ENCODE data around the gene USP25.
A peak's percentile ranks its signal among the peaks of the same experiment; 100 is the strongest.

Gene USP25

GRCh38 chr21:15774590-15774989 lies 44.8 kb downstream of the USP25 start:
- no peak for DNase-seq (ENCODE audit: low read depth, low spot score)
- Histone ChIP-seq H3K27ac (peak overlapping the region; percentile 5; the same call in 1 of the 2 replicates), H3K9me3 (ENCODE audit: low read depth, low read length) (no peaks in the 10 kb centered on the region; the same call in 1 of the 2 replicates), H3K36me3 (ENCODE audit: insufficient read depth, low read length) (peaks cover 24% of the 10 kb centered on the region), H3K9ac (ENCODE audit: insufficient read length) (no peak overlapping the region), H3K4me3 (no peak overlapping the region; the same call in 1 of the 2 replicates)
- no peak for TF ChIP-seq POLR2AphosphoS5 (IDR thresholded peaks at IDR 0.05; ENCODE audit: borderline replicate concordance, low read depth, low read length)
- no peak for TF ChIP-seq EZH2 (IDR thresholded peaks at IDR 0.05)
- TF ChIP-seq FOXP2 (optimal IDR thresholded peaks at IDR 0.05; ENCODE audit: control extremely low read depth, extremely low read length, insufficient read depth): no peak

- H3K27ac ChIP-seq: peak overlapping the region; percentile 40
- TF ChIP-seq EZH2 (IDR thresholded peaks at IDR 0.05): no peak
- no peak for TF ChIP-seq FOXP2 (optimal IDR thresholded peaks at IDR 0.05; ENCODE audit: control extremely low read depth, extremely low read length, insufficient read depth)
- no peak for TF ChIP-seq POLR2AphosphoS5 (IDR thresholded peaks at IDR 0.05; ENCODE audit: borderline replicate concordance, low read depth, low read length)
Observed at GRCh38 chr21:15775291-15775690, 45.5 kb downstream of the USP25 start.

GRCh38 chr21:15775981-15776380 lies 46.2 kb downstream of the USP25 start:
- no peaks in the 10 kb centered on the region; the same call in 1 of the 2 replicates for H3K9me3 ChIP-seq (ENCODE audit: low read depth, low read length)
- no peak for DNase-seq (ENCODE audit: low read depth, low spot score)

More at GRCh38 chr21:15775291-15775690, 45.5 kb downstream of the USP25 start:
- Histone ChIP-seq H3K9ac (ENCODE audit: insufficient read length) (no peak overlapping the region), H3K36me3 (ENCODE audit: insufficient read depth, low read length) (peaks cover 24% of the 10 kb centered on the region), H3K4me3 (no peak overlapping the region), H3K9me3 (ENCODE audit: low read depth, low read length) (no peaks in the 10 kb centered on the region; the same call in 1 of the 2 replicates)
- no peak for DNase-seq (ENCODE audit: low read depth, low spot score)

DNA sequence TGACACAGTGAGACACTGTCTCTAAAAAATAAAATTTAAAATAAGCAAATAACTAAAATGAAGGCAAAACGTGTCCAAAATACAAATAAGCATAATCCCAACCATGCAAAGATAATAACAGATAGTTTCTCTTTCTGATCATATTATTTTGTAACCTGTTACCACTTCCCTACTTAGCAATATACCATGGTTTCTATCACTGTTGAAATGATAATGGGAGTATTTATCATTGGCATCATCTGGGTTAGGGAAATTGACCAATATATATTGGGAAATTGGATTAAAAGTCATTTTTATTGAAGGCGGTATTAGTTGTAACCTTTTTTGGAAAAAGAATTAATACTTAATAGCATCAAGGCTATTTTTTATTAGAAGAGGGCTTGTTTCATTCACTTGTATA lies 47.0 kb downstream of the USP25 start:
- Histone ChIP-seq H3K4me3 (no peak overlapping the region), H3K9ac (ENCODE audit: insufficient read length) (no peak overlapping the region), H3K36me3 (ENCODE audit: insufficient read depth, low read length) (peaks cover 39% of the 10 kb centered on the region), H3K9me3 (ENCODE audit: low read depth, low read length) (no peaks in the 10 kb centered on the region; the same call in 1 of the 2 replicates), H3K27ac (peak overlapping the region; percentile 32; the same call in 1 of the 2 replicates)
- TF ChIP-seq POLR2AphosphoS5 (IDR thresholded peaks at IDR 0.05; ENCODE audit: borderline replicate concordance, low read depth, low read length) (no peak), EZH2 (IDR thresholded peaks at IDR 0.05) (no peak), FOXP2 (optimal IDR thresholded peaks at IDR 0.05; ENCODE audit: control extremely low read depth, extremely low read length, insufficient read depth) (no peak)
- no peak for DNase-seq (ENCODE audit: low read depth, low spot score)

More at GRCh38 chr21:15775981-15776380, 46.2 kb downstream of the USP25 start:
- TF ChIP-seq FOXP2 (optimal IDR thresholded peaks at IDR 0.05; ENCODE audit: control extremely low read depth, extremely low read length, insufficient read depth) (no peak), POLR2AphosphoS5 (IDR thresholded peaks at IDR 0.05; ENCODE audit: borderline replicate concordance, low read depth, low read length) (no peak), EZH2 (IDR thresholded peaks at IDR 0.05) (no peak)
- Histone ChIP-seq H3K27ac (peak overlapping the region; percentile 53; the same call in 1 of the 2 replicates), H3K4me3 (no peak overlapping the region), H3K9ac (ENCODE audit: insufficient read length) (no peak overlapping the region), H3K36me3 (ENCODE audit: insufficient read depth, low read length) (peaks cover 31% of the 10 kb centered on the region)

GRCh38 chr21:15781986-15782385 lies 52.2 kb downstream of the USP25 start:
- H3K36me3 ChIP-seq (ENCODE audit: insufficient read depth, low read length): peaks cover 30% of the 10 kb centered on the region
- TF ChIP-seq EZH2 (IDR thresholded peaks at IDR 0.05): no peak
- TF ChIP-seq POLR2AphosphoS5 (IDR thresholded peaks at IDR 0.05; ENCODE audit: borderline replicate concordance, low read depth, low read length): no peak
- no peak for TF ChIP-seq FOXP2 (optimal IDR thresholded peaks at IDR 0.05; ENCODE audit: control extremely low read depth, extremely low read length, insufficient read depth)
- H3K9me3 ChIP-seq (ENCODE audit: low read depth, low read length): no peaks in the 10 kb centered on the region
- no peak overlapping the region for H3K4me3 ChIP-seq
- no peak overlapping the region for H3K9ac ChIP-seq (ENCODE audit: insufficient read length)
- no peak overlapping the region for H3K27ac ChIP-seq
- DNase-seq (ENCODE audit: low read depth, low spot score): no peak

GRCh38 chr21:15788847-15789523 lies 59.2 kb downstream of the USP25 start:
- Histone ChIP-seq H3K9me3 (ENCODE audit: low read depth, low read length) (no peaks in the 10 kb centered on the region), H3K4me3 (no peak overlapping the region; the same call in 1 of the 2 replicates), H3K36me3 (ENCODE audit: insufficient read depth, low read length) (peaks cover 3% of the 10 kb centered on the region; the same call in 1 of the 2 replicates), H3K27ac (peak overlapping the region; percentile 67), H3K9ac (ENCODE audit: insufficient read length) (no peak overlapping the region)
- TF ChIP-seq FOXP2 (optimal IDR thresholded peaks at IDR 0.05; ENCODE audit: control extremely low read depth, extremely low read length, insufficient read depth) (no peak), EZH2 (IDR thresholded peaks at IDR 0.05) (no peak), POLR2AphosphoS5 (IDR thresholded peaks at IDR 0.05; ENCODE audit: borderline replicate concordance, low read depth, low read length) (no peak)
- DNase-seq (ENCODE audit: low read depth, low spot score): peak; percentile 20

GRCh38 chr21:15793109-15793508 lies 63.3 kb downstream of the USP25 start:
- peaks cover 3% of the 10 kb centered on the region; the same call in 1 of the 2 replicates for H3K36me3 ChIP-seq (ENCODE audit: insufficient read depth, low read length)
- H3K27ac ChIP-seq: no peak overlapping the region
- no peak for TF ChIP-seq POLR2AphosphoS5 (IDR thresholded peaks at IDR 0.05; ENCODE audit: borderline replicate concordance, low read depth, low read length)
- TF ChIP-seq EZH2 (IDR thresholded peaks at IDR 0.05): no peak
- no peak for TF ChIP-seq FOXP2 (optimal IDR thresholded peaks at IDR 0.05; ENCODE audit: control extremely low read depth, extremely low read length, insufficient read depth)
- no peaks in the 10 kb centered on the region for H3K9me3 ChIP-seq (ENCODE audit: low read depth, low read length)
- no peak overlapping the region for H3K9ac ChIP-seq (ENCODE audit: insufficient read length)
- DNase-seq (ENCODE audit: low read depth, low spot score): no peak
- no peak overlapping the region for H3K4me3 ChIP-seq

GRCh38 chr21:15793550-15794235 lies 63.9 kb downstream of the USP25 start:
- no peak for DNase-seq (ENCODE audit: low read depth, low spot score)
- no peaks in the 10 kb centered on the region for H3K9me3 ChIP-seq (ENCODE audit: low read depth, low read length)
- peaks cover 3% of the 10 kb centered on the region; the same call in 1 of the 2 replicates for H3K36me3 ChIP-seq (ENCODE audit: insufficient read depth, low read length)
- TF ChIP-seq EZH2 (IDR thresholded peaks at IDR 0.05) (no peak), POLR2AphosphoS5 (IDR thresholded peaks at IDR 0.05; ENCODE audit: borderline replicate concordance, low read depth, low read length) (no peak), FOXP2 (optimal IDR thresholded peaks at IDR 0.05; ENCODE audit: control extremely low read depth, extremely low read length, insufficient read depth) (no peak)
- H3K4me3 ChIP-seq: no peak overlapping the region
- H3K27ac ChIP-seq: no peak overlapping the region; the same call in 1 of the 2 replicates
- no peak overlapping the region for H3K9ac ChIP-seq (ENCODE audit: insufficient read length)
